Activated CD4-positive, alpha-beta memory T cell treated with anti-CD3 and anti-CD28 coated beads for 36 hours (primary cell): ENCODE results near the gene RNASE4. TPM values are rescaled to one million over a fixed set of nuclear protein-coding genes. Genes with fewer than 3 reads are reported as not detected.

Source experiments
- CTCF ChIA-PET: fragments of 350-600 bp; sonication (Branson Sonifier 250); formaldehyde crosslinking; loops from one replicate; lab custom pipeline; 2021; ENCODE audit warnings: antibody characterized with exemption, inconsistent platforms; lab: Charles Lee
- POLR2A ChIA-PET: fragments of 350-600 bp; sonication (Branson Sonifier 250); formaldehyde crosslinking; loops from one replicate; lab custom pipeline; 2021; ENCODE audit warnings: antibody characterized with exemption; lab: Charles Lee
- DNase-seq: peaks from one replicate; pipeline ENCODE4 v3.0.0-alpha.2; 2020
- H3K27ac Mint-ChIP-seq: one replicate; pipeline ENCODE4 v1.8.0; 2021; ENCODE audit warnings: mixed read lengths
- H3K27me3 Mint-ChIP-seq: one replicate; pipeline ENCODE4 v1.8.0; 2021; ENCODE audit warnings: mixed read lengths
- H3K36me3 Mint-ChIP-seq: one replicate; pipeline ENCODE4 v1.8.0; 2021; ENCODE audit warnings: mixed read lengths
- H3K4me1 Mint-ChIP-seq: one replicate; pipeline ENCODE4 v1.8.0; 2021; ENCODE audit warnings: low read depth, mixed read lengths
- H3K4me3 Mint-ChIP-seq: one replicate; pipeline ENCODE4 v1.8.0; 2021; ENCODE audit warnings: mild to moderate bottlenecking, mixed read lengths
- H3K9me3 Mint-ChIP-seq: one replicate; pipeline ENCODE4 v1.8.0; 2021; ENCODE audit warnings: mixed read lengths
- intact Hi-C: fragments of 100-400 bp; cut with micrococcal nuclease; formaldehyde crosslinking; loops from one replicate; pipeline ENCODE4 v1.15.1; 2023
- total RNA-seq, 2 experiments: library from RNA; stranded (reverse); gene quantifications; one replicate each; pipeline ENCODE4 v1.2.3, GENCODE V29; 2021

The RNASE4 gene
- total RNA-seq, 2 experiments from 2014 or later: 0.69 to 0.70 TPM

DNA sequence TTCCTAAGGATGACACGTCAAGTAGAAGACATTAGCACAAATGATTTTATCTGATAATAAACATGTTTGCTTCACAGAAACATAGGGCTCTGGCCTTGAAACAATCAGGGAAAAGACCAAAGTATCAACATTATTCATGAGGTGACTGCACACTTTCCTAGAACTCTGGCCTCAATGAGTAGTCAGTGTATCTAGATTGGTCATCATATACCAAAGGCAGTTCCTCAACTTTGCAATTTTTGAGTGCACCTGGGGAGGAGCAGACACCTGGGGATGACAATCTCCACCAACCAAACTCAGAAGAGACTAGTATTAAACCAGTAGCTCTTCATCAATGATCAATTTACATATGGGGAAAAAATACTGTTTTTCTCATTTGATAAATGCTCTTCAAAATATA, 65.8 kb downstream of the RNASE4 start:
- ChIA-PET POLR2A (no interaction called here), CTCF (interaction anchor here (1.1 kb wide), 1 partner anchor 220 kb away, joined by 3 read pairs; no protein-coding TSS in a partner anchor)
- H3K4me3 Mint-ChIP-seq: no peak overlapping the region
- peaks cover 2% of the 10 kb centered on the region for H3K27me3 Mint-ChIP-seq
- H3K27ac Mint-ChIP-seq: no peak overlapping the region
- intact Hi-C loops: loop anchor here (10.0 kb wide), 1 partner anchor 225 kb away; no protein-coding TSS in a partner anchor
- H3K36me3 Mint-ChIP-seq: peaks cover 2% of the 10 kb centered on the region
- peaks cover 19% of the 10 kb centered on the region for H3K9me3 Mint-ChIP-seq
- no peaks in the 10 kb centered on the region for H3K4me1 Mint-ChIP-seq
- DNase-seq: no peak

Other genes with a start within 250 kb of the RNASE4 start
- under 1 TPM in 1 of 2 experiments, not detected in 1; 0.12 TPM for gene KLHL33, start 248.4 kb upstream of the RNASE4 start, total RNA-seq
- gene OSGEP, start 229.7 kb upstream of the RNASE4 start, total RNA-seq: 10 to 100 TPM; 39.2 to 41.0 TPM
- 100 to 1,000 TPM; 186 to 193 TPM for gene APEX1, start 229.3 kb upstream of the RNASE4 start, total RNA-seq
- 10 to 100 TPM; 31.1 to 35.2 TPM for gene PIP4P1, start 223.1 kb upstream of the RNASE4 start, total RNA-seq
- 100 to 1,000 TPM; 178 to 179 TPM for gene PNP, start 215.2 kb upstream of the RNASE4 start, total RNA-seq
- under 1 TPM; 0.19 to 0.27 TPM for gene RNASE10, start 179.0 kb upstream of the RNASE4 start, total RNA-seq
- not detected for gene RNASE9, start 123.5 kb upstream of the RNASE4 start, total RNA-seq
- gene RNASE11, start 96.6 kb upstream of the RNASE4 start, total RNA-seq: not detected
- gene RNASE12, start 93.2 kb upstream of the RNASE4 start, total RNA-seq: not detected
- not detected for gene OR6S1, start 42.9 kb upstream of the RNASE4 start, total RNA-seq
- 1 to 10 TPM; 1.1 to 2.0 TPM for gene ANG, start 4.2 kb downstream of the RNASE4 start, total RNA-seq
- not detected for gene EDDM3A, start 61.3 kb downstream of the RNASE4 start, total RNA-seq
- gene EDDM3B, start 83.8 kb downstream of the RNASE4 start, total RNA-seq: not detected
- gene RNASE6, start 96.7 kb downstream of the RNASE4 start, total RNA-seq: 1 to 10 TPM; 1.6 to 2.3 TPM
- not detected for gene RNASE1, start 118.3 kb downstream of the RNASE4 start, total RNA-seq
- not detected for gene RNASE3, start 206.8 kb downstream of the RNASE4 start, total RNA-seq